ENCODE results near the gene DUSP14. TPM values are rescaled to one million over a fixed set of nuclear protein-coding genes. Genes with fewer than 3 reads are reported as not detected.

DUSP14 gene
- total and polyA plus RNA-seq, 2 of the 8 experiments (the other 6 are each of a cell fraction or from before 2014, with no cell fraction given): 22.1 to 37.9 TPM

DNA sequence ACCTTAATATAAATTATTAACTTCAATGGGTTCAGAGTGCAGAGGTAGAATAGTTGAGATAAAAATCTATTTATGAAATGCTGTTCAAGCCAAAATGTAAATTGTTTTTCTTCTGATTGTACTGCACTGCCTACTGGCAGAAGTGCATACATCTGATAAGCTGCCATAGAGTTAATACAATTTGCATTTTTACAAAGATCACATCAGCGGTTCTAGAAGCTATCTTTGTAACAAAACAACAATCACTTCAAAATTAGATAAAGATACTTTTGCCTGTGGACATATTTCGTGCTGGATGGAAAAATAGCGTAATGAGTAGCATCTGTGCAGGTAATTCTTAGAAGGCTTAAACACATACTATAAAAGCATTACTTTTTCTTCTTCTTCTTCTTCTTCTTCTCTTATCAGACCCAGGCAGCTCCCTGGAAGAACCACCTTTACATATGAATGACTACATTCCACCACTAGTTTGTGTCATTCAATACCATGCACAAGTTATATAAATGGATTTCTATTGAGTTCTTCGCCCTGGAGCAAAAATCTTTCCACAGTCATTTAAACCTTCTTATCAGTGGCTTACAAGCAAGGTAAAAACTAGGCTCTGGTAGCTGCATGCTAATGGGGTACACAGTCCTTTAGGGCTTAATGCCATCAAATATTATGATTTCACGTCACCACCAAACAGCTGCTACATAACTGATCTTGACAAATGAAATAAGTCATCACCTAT is 72.5 kb downstream of the DUSP14 start (continued):
- no peak for TF ChIP-seq YY1 (IDR thresholded peaks at IDR 0.05; ENCODE audit: low read depth, low read length)
- TF ChIP-seq SIX5 (IDR thresholded peaks at IDR 0.05; ENCODE audit: low read depth, low read length): no peak
- TF ChIP-seq KDM1A (IDR thresholded peaks at IDR 0.05; ENCODE audit: borderline replicate concordance, low read length): no peak
- no peak for TF ChIP-seq FOSL1 (IDR thresholded peaks at IDR 0.05; ENCODE audit: insufficient read depth, low read depth, low read length)

Other genes with a start within 250 kb of the DUSP14 start
- gene C17orf78, start 113.9 kb upstream of the DUSP14 start, total RNA-seq (2021; fragmentation: NEBNext Ultra II Directional; extraction: Animal tissue kit (Norgen Biotek cat#: 25700)): not detected in 2 replicates
- gene C17orf78, start 113.9 kb upstream of the DUSP14 start, polyA plus RNA-seq (2011; rRNA removed): not detected in 2 replicates
- 160 and 171 TPM in 2 replicates for gene ACACA, start 83.1 kb upstream of the DUSP14 start, total RNA-seq (2021; fragmentation: NEBNext Ultra II Directional; extraction: Animal tissue kit (Norgen Biotek cat#: 25700))
- gene ACACA, start 83.1 kb upstream of the DUSP14 start, polyA plus RNA-seq (2011; rRNA removed): 64.0 and 74.0 TPM in 2 replicates
- 18.2 and 18.5 TPM in 2 replicates for gene TADA2A, start 83.0 kb upstream of the DUSP14 start, total RNA-seq (2021; fragmentation: NEBNext Ultra II Directional; extraction: Animal tissue kit (Norgen Biotek cat#: 25700))
- gene TADA2A, start 83.0 kb upstream of the DUSP14 start, polyA plus RNA-seq (2011; rRNA removed): 4.7 and 8.4 TPM in 2 replicates
- gene SYNRG, start 119.5 kb downstream of the DUSP14 start, total RNA-seq (2021; fragmentation: NEBNext Ultra II Directional; extraction: Animal tissue kit (Norgen Biotek cat#: 25700)): 28.6 and 31.7 TPM in 2 replicates
- gene SYNRG, start 119.5 kb downstream of the DUSP14 start, polyA plus RNA-seq (2011; rRNA removed): 7.4 and 7.7 TPM in 2 replicates
- gene DDX52, start 153.6 kb downstream of the DUSP14 start, total RNA-seq (2021; fragmentation: NEBNext Ultra II Directional; extraction: Animal tissue kit (Norgen Biotek cat#: 25700)): 45.9 and 47.4 TPM in 2 replicates
- gene DDX52, start 153.6 kb downstream of the DUSP14 start, polyA plus RNA-seq (2011; rRNA removed): 7.4 and 10.0 TPM in 2 replicates